HG03442 (cell line): Measurements from ENCODE around the gene ZNF575.

ENCODE experiments used
- ATAC-seq: cut with Tn5 transposase; IDR thresholded peaks from one replicate; pipeline ENCODE4 v1.9.1; 2021; ENCODE audit warnings: mild to moderate bottlenecking, moderate library complexity; ENCODE audit not compliant: unreplicated experiment

ZNF575 gene

DNA sequence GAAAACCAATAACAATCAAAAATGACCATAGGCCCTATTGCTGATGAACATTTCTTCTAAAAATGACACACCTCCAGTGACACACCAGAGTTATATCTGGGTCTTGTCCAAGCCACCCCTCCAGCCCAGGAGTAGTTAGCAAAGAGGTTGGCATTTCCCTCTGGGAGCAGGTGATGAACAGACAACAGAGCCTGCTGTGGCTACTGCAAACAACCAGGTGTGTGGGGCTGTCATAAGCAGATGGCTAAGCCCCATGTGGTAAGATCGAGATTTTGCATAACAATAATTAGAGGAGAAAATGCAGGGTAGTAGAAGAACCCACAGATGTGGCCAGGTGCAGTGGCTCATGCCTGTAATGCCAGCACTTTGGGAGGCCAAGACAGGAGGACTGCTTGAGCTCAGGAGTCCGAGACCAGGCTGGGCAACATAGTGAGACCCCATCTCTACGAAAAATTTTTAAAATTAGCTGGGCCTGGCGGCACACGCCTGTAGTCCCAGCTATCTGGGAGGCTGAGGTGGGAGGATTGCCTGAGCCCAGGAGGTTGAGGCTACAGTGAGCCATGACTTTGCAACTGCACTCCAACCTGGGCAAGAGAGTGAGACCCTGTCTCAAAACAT lies 37.3 kb downstream of the ZNF575 start:
- ATAC-seq = no peak

DNA sequence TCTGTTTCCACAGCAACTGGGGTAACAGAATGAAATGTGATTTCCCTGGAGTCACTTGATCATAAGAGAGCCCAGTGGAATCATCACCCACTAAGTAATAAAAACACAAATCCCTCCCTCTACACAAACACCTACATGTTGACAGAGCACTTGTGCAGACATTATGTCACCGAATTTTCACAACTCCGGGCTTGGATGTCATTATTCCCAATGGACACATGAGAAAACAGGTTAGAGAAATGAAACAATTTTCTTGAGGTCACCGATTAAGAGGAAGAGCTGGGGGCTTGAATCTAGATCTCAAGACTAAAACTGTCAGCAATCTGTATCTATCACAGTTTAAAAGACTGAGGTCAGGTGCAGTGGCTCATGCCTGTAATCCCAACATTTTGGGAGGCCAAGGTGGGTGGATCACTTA lies 39.2 kb downstream of the ZNF575 start:
- no peak for ATAC-seq

DNA sequence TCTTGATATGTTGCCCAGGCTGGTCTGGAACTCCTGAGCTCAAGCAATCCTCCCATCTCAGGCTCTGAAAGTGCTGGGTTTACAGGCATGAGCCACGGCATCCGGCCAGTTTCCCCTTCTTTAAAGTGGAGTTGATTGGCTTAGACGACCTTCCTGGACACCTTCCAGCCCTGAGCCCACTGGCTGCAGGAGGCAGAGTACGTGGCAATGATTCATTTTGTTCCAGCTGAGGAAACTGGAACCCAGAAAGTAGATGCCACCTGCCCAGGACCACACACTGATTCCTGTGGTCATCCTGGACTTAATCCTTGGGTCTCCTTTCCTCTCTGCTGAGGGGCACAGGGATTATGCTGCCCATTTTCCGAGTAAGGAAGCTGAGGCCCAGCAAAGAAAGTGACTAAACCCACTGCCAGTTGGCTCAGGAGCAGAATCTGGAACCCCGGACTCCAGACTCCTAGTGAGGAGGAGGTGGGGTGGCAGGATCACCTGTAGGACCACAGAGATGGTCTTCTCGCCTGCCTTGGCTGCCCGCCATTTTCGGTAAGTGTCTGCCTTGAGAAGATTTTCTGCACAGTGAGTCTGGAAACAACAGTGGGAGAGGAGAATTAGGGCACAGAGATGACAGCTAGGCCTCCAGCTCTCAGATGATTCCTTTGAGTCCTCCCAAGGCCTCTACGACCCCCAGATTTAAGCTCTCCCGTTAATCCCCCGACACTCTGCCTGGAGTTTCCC lies 41.6 kb downstream of the ZNF575 start:
- no peak for ATAC-seq

DNA sequence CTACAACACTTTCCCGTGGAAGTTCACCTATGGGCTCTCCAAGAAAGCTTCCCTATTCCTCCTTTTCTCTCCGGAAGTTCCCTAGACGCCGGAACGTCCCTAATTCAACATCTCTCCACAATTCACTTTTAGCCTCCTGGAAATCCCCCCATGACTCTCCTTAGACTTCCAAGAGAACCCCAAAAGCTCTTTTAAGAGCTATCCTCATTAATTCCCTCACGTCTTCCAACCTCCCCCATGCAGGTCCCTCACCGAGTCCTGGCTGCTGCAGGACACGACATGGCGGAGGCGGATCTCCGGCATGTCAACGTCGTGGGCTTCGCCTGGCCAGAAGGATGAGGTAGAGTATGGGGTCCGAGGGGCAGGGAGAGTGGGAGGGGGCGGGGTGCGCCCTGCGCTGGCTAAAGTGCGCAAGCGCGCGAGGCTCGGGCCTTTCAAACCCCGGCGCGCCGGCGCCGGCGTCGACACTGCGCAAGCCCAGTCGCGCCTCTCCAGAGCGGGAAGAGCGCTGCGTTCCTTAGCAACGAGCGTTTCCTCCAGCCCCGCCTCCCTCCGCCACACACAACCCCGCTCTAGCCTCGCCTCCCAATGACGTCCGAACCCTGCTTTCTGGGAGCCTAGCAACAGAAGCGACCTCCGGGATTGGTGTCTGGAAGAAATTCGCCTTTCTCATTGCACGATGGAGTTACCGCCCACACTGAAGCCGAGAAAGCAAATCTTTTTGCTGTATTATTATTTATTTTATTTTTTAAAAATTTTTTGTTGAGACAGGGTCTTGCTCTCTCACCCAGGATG lies 42.4 kb downstream of the ZNF575 start, which contains the start of the genes PINLYP and XRCC1:
PINLYP (plus strand) TSS at position 646 of the 795 bp plus-strand sequence. CDS start 1,391 bp downstream, outside the sequence.
XRCC1 (minus strand) TSS at position 372 of the 795 bp plus-strand sequence; CDS start at position 303, 69 bp downstream.
- ATAC-seq = peak; percentile 95

DNA sequence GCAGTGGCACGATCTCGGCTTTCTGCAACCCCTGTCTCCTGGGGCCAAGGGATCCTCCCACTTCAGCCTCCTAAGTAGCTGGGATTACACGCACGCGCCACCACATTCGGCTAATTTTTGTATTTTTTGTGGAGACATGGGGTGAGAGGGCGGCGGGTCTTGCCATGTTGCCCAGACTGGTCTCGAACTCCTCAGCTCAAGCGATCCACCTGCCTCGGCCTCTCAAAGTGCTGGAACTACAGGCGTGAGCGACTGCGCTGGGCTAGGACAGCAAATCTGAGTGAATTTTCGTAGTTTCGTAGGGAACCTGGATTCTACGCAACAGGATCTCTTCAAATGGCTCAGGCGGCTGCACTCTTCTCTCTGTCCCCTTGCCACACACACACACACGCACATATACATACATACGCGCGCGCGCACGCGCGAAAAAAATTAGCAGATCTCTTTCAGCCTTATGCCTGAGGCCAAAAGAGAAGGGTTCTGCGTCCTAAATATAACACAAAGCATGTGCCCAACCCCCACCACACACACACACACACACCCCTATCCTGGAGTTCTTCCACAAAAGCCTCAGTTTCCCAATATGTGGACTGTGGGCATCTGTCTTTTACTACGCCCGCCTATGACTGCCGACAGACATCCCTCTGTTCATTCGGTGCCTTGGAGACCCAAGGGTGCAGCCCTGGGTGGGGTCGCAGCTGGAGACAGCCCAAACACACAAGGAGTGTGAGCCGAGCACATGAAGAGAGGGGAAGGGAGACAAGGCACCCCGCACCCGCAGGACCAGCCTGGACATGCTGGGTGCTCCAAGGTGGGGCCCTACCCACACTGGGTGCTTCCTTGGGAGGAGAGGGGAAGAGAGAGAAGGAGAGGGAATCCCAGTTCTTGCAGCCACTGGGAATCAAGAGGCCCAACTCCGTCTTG lies 43.2 kb downstream of the ZNF575 start:
- ATAC-seq = no peak

DNA sequence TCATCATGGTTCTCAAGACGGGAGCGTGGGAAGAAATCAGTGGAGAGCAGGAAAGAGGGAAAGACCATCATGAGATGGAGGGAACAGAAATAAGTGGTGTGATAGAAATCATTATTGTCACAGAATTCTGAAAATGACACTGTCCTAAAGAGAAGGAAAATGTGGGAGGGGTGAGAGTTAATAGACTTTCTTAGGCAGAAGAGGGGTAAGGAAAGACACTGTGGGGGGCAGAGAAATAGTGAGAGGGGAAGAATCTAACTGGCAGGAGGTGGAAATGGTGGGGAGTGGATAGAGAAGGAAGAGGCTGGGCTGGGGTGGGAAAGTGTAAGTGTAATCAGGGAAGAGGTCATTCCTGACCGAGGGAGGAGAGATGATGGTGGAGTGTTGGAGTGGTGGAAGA lies 45.8 kb downstream of the ZNF575 start:
- no peak for ATAC-seq

DNA sequence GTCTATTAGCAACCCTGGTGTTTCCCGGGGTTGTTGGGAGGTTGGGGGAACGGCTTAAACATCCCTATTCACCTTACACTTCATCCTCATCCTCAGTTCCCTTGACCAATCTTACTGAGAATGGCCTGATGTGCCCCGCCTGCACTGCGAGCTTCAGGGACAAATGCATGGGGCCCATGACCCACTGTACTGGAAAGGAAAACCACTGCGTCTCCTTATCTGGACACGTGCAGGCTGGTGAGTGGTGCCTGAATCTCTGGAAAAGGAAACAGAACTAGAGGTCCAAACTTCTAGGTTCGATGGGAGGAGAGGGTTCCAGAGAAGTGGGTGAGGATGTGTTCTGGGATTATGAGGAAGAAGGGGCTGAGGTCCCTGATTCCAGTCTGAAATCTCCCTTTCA lies 48.5 kb downstream of the ZNF575 start:
- ATAC-seq = no peak

DNA sequence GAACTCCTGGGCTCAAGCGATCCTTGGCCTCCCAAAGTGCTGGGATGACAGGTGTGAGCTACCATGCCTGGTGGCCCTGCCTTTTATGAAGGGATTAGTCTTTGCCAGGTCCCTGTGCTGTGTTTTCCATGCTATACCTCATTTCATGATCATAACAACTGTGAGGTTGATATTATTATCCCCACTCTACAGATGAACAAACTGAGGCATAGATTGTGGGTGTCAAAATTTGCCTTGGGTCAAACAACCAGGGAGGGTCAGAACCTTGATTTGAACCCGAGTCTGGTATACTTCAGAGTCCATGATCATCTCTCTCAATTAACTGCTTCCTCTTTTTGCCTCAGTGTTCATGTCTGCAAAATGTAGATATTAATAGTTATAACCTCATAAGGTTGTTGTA lies 49.5 kb downstream of the ZNF575 start:
- ATAC-seq = no peak

DNA sequence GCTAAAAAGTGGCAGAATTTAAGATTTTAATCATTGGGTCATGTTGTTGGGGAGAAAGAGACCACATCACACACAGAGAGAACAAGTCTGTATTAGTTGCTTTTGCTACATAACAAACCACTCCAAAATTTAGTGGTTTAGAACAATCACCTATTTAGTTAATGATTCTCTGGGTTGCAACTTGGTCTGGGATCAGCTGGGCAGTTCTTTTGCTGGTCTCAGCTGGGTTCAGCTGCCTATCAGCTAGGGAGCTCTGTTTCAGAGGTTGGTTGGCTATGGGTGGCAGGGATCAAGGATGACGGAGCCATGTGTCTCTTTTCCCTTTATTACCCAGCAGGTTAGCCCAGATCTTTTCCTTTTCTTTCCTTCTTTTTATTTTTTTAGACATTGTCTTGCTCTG lies 51.5 kb downstream of the ZNF575 start:
- ATAC-seq = no peak
